ENCODE data around the gene MTAP.
"Not testable (repeated sequence)": the region's sequence is repeated elsewhere in the genome, so short reads cannot be mapped to it uniquely, and the experiment has no call there.

MTAP gene

GRCh38 chr9:21901546-21901945 lies 99.1 kb downstream of the MTAP start:
- in situ Hi-C loops (cut with MboI; ENCODE audit: low sequenced_read_pairs): no loop called here

- in situ Hi-C loops (cut with MboI; ENCODE audit: low sequenced_read_pairs): no loop called here
Observed at GRCh38 chr9:21902136-21902535, 99.7 kb downstream of the MTAP start.

- in situ Hi-C loops (cut with MboI; ENCODE audit: low sequenced_read_pairs): no loop called here
Observed at GRCh38 chr9:21903380-21903965, 101.0 kb downstream of the MTAP start.

- in situ Hi-C loops (cut with MboI; ENCODE audit: low sequenced_read_pairs): no loop called here
Observed at GRCh38 chr9:21904371-21904770, 101.9 kb downstream of the MTAP start.

GRCh38 chr9:21904776-21905175 lies 102.3 kb downstream of the MTAP start:
- in situ Hi-C loops (cut with MboI; ENCODE audit: low sequenced_read_pairs): no loop called here

- in situ Hi-C loops (cut with MboI; ENCODE audit: low sequenced_read_pairs): no loop called here
Observed at GRCh38 chr9:21906213-21906612, 103.8 kb downstream of the MTAP start.

- in situ Hi-C loops (cut with MboI; ENCODE audit: low sequenced_read_pairs): no loop called here
Observed at GRCh38 chr9:21906881-21907280, 104.4 kb downstream of the MTAP start.

GRCh38 chr9:21919377-21920362 lies 117.2 kb downstream of the MTAP start:
- in situ Hi-C loops (cut with MboI; ENCODE audit: low sequenced_read_pairs): no loop called here

- in situ Hi-C loops (cut with MboI; ENCODE audit: low sequenced_read_pairs): no loop called here
Observed at GRCh38 chr9:21923694-21924093, 121.3 kb downstream of the MTAP start.

GRCh38 chr9:21927752-21928151 lies 125.3 kb downstream of the MTAP start:
- in situ Hi-C loops (cut with MboI; ENCODE audit: low sequenced_read_pairs): no loop called here

GRCh38 chr9:21931428-21931827 lies 129.0 kb downstream of the MTAP start:
- in situ Hi-C loops (cut with MboI; ENCODE audit: low sequenced_read_pairs): no loop called here

- in situ Hi-C loops (cut with MboI; ENCODE audit: low sequenced_read_pairs): no loop called here
Observed at GRCh38 chr9:21933281-21933680, 130.8 kb downstream of the MTAP start.

GRCh38 chr9:21933865-21934264 lies 131.4 kb downstream of the MTAP start:
- in situ Hi-C loops (cut with MboI; ENCODE audit: low sequenced_read_pairs): no loop called here

- in situ Hi-C loops (cut with MboI; ENCODE audit: low sequenced_read_pairs): no loop called here
Observed at GRCh38 chr9:21935631-21936030, 133.2 kb downstream of the MTAP start.

GRCh38 chr9:21936161-21936560 lies 133.7 kb downstream of the MTAP start:
- in situ Hi-C loops (cut with MboI; ENCODE audit: low sequenced_read_pairs): no loop called here

- in situ Hi-C loops (cut with MboI; ENCODE audit: low sequenced_read_pairs): no loop called here
Observed at GRCh38 chr9:21941337-21941995, 139.0 kb downstream of the MTAP start.

GRCh38 chr9:21943464-21943863 lies 141.0 kb downstream of the MTAP start:
- in situ Hi-C loops (cut with MboI; ENCODE audit: low sequenced_read_pairs): no loop called here

GRCh38 chr9:21945606-21946005 lies 143.2 kb downstream of the MTAP start:
- in situ Hi-C loops (cut with MboI; ENCODE audit: low sequenced_read_pairs): no loop called here

- in situ Hi-C loops (cut with MboI; ENCODE audit: low sequenced_read_pairs): no loop called here
Observed at GRCh38 chr9:21958833-21959232, 156.4 kb downstream of the MTAP start.

- in situ Hi-C loops (cut with MboI; ENCODE audit: low sequenced_read_pairs): not testable (repeated sequence)
Observed at GRCh38 chr9:21959268-21959667, 156.8 kb downstream of the MTAP start.

- in situ Hi-C loops (cut with MboI; ENCODE audit: low sequenced_read_pairs): no loop called here
Observed at GRCh38 chr9:21961569-21961968, 159.1 kb downstream of the MTAP start.

- in situ Hi-C loops (cut with MboI; ENCODE audit: low sequenced_read_pairs): no loop called here
Observed at GRCh38 chr9:21964925-21965385, 162.5 kb downstream of the MTAP start.
